GM20000 (cell line): ENCODE data around the gene GTF3C5.
"Not testable (repeated sequence)": the region's sequence is repeated elsewhere in the genome, so short reads cannot be mapped to it uniquely, and the experiment has no call there.

Experiments
- DNase-seq: peaks from one replicate; pipeline ENCODE4 v3.0.0; 2012; ENCODE audit warnings: low spot score
- TF ChIP-seq, protein P1 (sequence below): IDR thresholded peaks from 2 replicates; pipeline ENCODE4 v1.5.1; 2012; ENCODE audit warnings: mild to moderate bottlenecking, control low read depth; ENCODE audit errors: extremely low read depth, missing control alignments

Gene GTF3C5

DNA sequence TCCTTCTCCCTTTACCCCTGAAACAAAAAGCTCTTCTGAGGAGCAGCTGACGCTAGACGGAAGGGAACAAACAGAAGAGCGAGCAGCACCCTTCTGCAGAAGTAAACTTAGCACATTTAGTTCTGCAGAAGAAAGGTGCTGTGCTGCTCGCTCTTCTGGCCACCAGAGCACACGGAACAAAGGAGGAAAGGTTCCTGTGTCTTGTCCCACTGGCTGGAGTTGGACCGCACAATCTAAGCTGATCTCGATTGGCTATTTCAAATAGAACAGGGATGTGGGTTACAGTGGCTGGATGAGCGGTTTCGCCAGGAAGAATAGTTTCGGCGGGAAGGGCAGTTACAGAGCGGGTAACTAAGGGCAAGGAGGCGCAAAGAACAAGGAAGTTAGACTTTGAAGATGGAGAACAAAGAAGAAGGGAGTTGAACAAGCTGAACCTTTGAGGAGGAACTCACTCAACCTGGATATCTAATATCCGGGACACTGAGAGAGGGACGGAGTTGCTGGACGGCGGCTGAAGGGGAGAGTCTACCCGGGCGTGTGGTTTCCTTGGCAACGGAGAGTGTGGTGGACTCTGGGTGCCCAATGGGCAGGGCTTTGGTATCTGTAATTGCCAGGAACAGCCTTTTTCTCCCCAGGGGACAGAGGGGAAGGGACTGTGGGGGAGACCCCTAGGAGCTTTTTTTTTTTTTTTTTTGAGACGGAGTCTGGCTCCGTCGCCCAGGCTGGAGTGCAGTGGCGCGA is 7.1 kb downstream of the GTF3C5 start:
- TF ChIP-seq, protein P1, sequence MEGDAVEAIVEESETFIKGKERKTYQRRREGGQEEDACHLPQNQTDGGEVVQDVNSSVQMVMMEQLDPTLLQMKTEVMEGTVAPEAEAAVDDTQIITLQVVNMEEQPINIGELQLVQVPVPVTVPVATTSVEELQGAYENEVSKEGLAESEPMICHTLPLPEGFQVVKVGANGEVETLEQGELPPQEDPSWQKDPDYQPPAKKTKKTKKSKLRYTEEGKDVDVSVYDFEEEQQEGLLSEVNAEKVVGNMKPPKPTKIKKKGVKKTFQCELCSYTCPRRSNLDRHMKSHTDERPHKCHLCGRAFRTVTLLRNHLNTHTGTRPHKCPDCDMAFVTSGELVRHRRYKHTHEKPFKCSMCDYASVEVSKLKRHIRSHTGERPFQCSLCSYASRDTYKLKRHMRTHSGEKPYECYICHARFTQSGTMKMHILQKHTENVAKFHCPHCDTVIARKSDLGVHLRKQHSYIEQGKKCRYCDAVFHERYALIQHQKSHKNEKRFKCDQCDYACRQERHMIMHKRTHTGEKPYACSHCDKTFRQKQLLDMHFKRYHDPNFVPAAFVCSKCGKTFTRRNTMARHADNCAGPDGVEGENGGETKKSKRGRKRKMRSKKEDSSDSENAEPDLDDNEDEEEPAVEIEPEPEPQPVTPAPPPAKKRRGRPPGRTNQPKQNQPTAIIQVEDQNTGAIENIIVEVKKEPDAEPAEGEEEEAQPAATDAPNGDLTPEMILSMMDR: no peak
- DNase-seq: no peak

DNA sequence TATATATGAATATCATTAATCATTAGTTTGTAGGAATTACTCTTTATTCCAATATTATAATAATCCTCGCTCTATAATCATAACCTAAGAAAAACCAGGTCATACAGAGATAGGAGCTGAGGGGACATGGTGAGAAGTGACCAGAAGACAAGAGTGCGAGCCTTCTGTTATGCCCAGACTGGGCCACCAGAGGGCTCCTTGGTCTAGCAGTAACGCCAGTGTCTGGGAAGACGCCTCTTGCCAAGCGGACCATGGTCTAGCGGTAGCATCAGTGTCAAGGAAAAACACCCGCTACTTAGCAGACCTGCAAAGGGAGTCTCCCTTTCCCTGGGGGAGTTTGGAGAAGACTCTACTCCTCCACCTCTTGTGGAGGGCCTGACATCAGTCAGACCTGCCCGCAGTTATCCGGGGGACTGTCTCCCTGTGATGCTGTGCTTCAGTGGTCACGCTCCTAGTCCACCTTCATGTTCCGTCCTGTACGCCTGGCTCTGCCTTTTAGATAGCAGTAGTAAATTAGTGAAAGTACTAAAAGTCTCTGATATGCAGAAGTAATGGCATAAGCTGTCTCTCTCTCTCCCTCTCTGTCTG is 10.2 kb downstream of the GTF3C5 start:
- DNase-seq: not testable (repeated sequence)
- TF ChIP-seq, protein P1: peak; percentile 28

DNA sequence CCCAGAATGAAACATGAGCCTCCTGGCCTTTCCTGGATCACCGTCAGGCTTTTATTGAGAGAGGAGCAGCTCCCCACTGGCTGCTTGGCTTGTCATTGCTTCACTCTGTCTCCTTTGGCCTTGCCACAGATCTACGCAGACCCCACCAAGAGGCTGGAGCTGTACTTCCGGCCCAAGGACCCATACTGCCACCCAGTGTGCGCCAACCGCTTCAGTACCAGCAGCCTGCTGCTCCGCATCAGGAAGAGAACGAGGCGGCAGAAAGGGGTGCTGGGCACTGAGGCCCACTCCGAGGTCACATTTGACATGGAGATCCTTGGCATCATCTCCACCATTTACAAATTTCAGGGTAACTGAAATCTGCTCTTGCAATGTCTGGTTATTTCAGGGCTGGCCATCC is 11.2 kb downstream of the GTF3C5 start:
- no peak for DNase-seq
- TF ChIP-seq, protein P1: no peak

DNA sequence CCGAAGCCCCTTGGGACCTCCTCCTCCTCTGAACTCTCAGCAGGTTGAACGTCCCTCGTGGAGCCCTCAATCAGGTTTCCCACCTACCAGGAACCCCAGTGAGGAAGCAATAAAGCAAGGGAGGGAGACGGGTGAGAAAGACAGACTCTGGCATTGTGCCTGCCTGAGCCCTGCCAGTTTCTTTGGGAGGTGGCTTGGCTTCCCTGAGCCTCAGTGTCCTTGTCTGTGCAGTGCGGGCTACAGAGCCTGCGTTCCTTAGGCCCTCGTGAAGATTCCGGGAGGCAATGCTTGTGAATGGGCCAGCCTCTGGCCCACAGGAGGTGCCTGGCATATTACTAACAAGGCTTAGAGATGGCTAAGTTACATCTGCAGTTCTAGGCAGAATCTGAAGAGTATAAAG is 11.9 kb downstream of the GTF3C5 start:
- TF ChIP-seq, protein P1: no peak
- DNase-seq: no peak

DNA sequence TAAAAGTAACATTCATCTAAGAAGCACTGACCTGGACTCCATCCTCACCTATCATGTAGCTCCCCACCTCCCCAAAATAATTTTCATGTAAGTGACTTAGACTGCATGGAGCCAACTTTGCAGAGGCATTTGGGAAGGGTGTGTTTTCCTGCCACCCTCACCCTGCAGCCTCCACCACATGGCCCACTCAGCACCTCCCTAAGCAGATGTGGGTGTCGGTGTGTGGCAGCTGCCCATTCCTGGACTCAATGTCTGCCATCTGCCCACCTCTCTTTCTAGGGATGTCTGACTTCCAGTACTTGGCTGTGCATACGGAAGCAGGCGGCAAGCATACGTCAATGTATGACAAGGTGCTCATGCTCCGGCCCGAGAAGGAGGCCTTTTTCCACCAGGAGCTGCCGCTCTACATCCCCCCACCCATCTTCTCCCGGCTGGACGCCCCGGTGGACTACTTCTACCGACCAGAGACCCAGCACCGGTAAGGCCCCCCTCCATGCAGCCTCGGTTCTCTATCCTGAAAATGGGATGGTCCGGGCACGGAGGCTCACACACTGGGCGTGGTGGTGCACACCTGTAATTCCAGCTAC is 12.7 kb downstream of the GTF3C5 start:
- TF ChIP-seq, protein P1: no peak

DNA sequence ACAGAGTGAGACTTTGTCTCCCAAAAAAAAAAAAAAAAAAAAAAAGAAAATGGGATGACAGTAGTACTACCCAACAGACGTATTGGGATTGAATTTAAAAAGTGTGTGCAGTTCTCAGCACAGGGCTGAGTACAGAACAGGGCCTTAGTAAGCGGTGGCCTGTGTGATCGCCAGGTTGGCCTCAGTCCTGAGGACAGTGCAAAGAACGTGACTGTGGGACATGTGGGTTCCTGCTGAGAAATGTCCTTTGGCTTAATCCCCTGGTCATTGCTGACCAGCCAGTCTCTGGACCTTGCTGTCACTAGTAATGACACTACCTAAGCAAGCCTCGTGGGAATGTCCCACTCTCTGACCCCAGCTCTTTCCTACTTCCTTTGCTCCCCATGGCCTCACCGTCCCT is 13.3 kb downstream of the GTF3C5 start:
- DNase-seq: no peak
- TF ChIP-seq, protein P1: no peak

More for the DNA sequence above, 12.7 kb downstream of the GTF3C5 start:
- no peak for DNase-seq

DNA sequence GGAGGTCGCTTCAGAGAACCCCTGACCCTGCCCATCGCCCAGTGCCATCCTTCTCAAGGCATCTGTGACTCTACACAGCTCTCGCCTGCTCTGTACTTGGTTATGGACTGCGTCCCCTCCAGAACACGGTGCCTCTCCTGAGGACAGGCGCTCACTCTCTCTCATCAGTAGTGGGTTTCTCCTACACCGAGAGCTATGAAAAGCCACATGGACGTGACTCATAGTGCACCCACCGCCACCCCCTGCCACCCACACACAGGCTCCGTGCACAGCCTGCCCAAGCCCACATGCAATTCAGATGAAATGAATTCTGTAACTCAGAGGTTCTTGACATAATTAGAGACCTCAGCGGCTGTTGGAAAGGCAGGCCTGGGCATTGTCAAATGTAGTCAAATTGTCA is 13.9 kb downstream of the GTF3C5 start:
- TF ChIP-seq, protein P1: no peak
- DNase-seq: no peak
